Stimulated activated naive CD8-positive, alpha-beta T cell treated with anti-CD3 and anti-CD28 coated beads, Interleukin-15, amount 100 ng/mL, for 72 hours (primary cell): Measurements from ENCODE around the gene REG1A.

ENCODE experiments used
- ATAC-seq: fragments of 150-1000 bp; cut with Tn5 transposase; 2 replicates; pipeline ENCODE4 v1.10.0; 2021; ENCODE audit warnings: mild to moderate bottlenecking, moderate library complexity
- DNase-seq, 2 donors: peaks; one replicate each; pipeline ENCODE4 v3.0.0; 2021 to 2022
- H3K27ac Mint-ChIP-seq, 2 donors: one replicate each; pipeline ENCODE4 v1.8.0; 2022; ENCODE audit warnings: mild to moderate bottlenecking in 2 of 2, mixed read lengths in 2 of 2, moderate library complexity in 2 of 2
- H3K27me3 Mint-ChIP-seq: one replicate; pipeline ENCODE4 v1.8.0; 2022; ENCODE audit warnings: mixed read lengths
- H3K4me1 Mint-ChIP-seq: one replicate; pipeline ENCODE4 v1.8.0; 2022; ENCODE audit warnings: mild to moderate bottlenecking, mixed read lengths
- H3K4me3 Mint-ChIP-seq, 2 donors: one replicate each; pipeline ENCODE4 v1.8.0; 2022; ENCODE audit warnings: mild to moderate bottlenecking in 2 of 2, mixed read lengths in 2 of 2, moderate library complexity in 1 of 2
- H3K9me3 Mint-ChIP-seq, 2 donors: one replicate each; pipeline ENCODE4 v1.8.0; 2022; ENCODE audit warnings: mixed read lengths in 2 of 2

Gene REG1A, protein sequence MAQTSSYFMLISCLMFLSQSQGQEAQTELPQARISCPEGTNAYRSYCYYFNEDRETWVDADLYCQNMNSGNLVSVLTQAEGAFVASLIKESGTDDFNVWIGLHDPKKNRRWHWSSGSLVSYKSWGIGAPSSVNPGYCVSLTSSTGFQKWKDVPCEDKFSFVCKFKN

DNA sequence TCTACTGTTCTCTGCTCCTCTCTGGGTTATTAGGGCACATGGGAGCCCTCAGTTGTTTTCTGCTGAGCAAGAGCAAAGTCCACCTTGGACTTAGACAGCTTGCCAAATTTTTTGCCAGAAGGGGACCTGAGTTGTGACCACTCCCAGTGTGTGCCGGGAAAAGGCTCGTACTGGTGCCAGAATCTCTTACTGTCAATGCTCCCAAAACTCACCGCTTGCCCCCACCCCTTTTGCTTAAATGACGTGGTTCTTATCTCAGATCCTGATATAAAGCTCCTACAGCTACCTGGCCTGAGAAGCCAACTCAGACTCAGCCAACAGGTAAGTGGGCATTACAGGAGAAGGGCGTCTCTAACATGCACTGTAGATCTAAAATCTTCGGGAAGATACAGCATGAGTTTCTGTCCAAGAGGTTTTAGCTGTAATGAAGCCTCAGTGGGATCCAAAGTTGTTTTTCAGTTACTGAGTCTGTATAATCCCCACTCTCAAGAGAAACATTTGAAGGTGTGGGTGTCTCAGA lies at the start of gene REG1A:
TSS of gene REG1A (plus strand) at position 295 of the 520 bp plus-strand sequence. CDS start 374 bp downstream, outside the sequence.
- no peaks in the 10 kb centered on the region for H3K27me3 Mint-ChIP-seq
- peaks cover 1 to 5% of the 10 kb centered on the region in 2 donors for H3K9me3 Mint-ChIP-seq
- H3K4me3 Mint-ChIP-seq: no peak within 1 kb of the TSS
- no peak within 1 kb of the TSS for H3K27ac Mint-ChIP-seq
- ATAC-seq (no peak), DNase-seq (no peak)
- no peaks in the 10 kb centered on the region for H3K4me1 Mint-ChIP-seq

DNA sequence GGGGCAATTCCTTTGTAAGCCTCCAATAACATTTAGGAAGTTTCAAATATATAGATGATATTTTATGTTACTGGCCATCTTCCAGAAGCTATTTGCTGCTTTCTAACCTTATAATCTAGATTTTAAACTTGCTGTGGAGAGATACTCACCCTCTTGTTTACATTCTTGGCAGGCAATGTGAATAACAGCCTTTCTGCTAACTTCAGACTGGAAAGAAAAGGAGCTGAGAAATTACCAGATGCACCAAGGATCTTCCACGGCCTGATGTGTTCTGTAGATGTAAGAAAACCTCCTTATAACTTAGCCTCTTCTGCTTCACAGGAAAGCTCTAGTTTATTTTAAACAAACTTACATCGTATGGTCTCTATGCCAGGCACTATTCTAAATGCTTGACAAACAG lies 49.2 kb upstream of the REG1A start:
- no peaks in the 10 kb centered on the region for H3K27me3 Mint-ChIP-seq
- no peak for ATAC-seq
- no peak overlapping the region for H3K27ac Mint-ChIP-seq
- no peak overlapping the region for H3K4me3 Mint-ChIP-seq
- DNase-seq: no peak
- no peaks in the 10 kb centered on the region for H3K4me1 Mint-ChIP-seq
- H3K9me3 Mint-ChIP-seq: peaks cover 18 to 41% of the 10 kb centered on the region in 2 donors

DNA sequence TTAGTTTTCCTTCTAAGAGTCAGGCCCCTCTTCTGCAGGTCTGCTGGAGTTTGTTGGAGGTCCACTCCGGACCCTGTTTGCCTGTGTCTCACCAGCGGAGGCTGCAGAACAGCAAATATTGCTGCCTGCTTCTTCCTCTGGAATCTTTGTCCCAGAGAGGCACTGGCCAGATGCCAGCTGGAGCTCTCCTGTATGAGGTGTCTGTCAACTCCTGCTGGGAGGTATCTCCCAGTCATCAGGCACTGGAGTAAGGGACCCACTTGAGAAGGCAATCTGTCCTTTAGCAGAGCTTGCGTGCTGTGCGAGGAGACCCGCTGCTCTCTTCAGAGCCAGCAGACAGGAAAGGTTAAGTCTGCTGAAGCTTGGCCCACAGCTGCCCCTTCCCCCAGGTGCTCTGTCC lies 37.3 kb upstream of the REG1A start:
- H3K9me3 Mint-ChIP-seq: peaks cover 23 to 37% of the 10 kb centered on the region in 2 donors
- H3K27ac Mint-ChIP-seq: no peak overlapping the region
- no peaks in the 10 kb centered on the region for H3K27me3 Mint-ChIP-seq
- no peak for ATAC-seq
- H3K4me3 Mint-ChIP-seq: no peak overlapping the region
- DNase-seq: no peak
- no peaks in the 10 kb centered on the region for H3K4me1 Mint-ChIP-seq

DNA sequence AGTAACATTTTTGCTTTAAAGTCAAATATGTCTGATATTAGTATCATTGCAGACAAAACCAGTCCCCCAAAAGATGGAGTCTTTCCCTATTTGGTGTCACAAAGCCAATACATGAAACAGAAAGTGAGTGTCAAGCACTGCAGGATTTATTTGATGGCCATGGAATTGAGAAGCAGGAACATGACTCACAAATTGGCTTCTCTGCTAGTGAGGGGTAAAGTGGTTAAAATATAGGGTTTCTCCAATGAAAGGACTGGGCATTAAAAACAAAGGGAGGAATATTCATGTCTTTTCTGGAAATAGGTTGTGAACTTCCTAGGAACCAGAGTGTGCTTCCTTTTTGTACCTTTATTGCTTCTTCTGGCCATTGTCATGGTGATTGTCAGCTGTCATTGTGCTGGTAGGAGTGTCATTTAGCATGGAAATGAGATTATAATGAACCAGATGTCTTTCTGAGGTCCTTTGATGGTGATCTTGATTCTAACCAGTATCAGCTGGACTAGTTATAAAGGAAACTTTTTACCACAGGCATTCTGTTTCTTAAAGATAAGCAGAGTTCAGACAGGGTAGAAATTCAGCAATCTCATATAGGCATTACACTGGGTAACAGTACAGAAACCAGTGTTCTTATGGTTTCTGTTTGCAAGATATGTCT lies 36.6 kb upstream of the REG1A start:
- Mint-ChIP-seq H3K27me3 (no peaks in the 10 kb centered on the region), H3K4me3 (no peak overlapping the region), H3K4me1 (no peaks in the 10 kb centered on the region), H3K9me3 (peaks cover 22 to 30% of the 10 kb centered on the region in 2 donors), H3K27ac (no peak overlapping the region)
- ATAC-seq (no peak), DNase-seq (no peak)

DNA sequence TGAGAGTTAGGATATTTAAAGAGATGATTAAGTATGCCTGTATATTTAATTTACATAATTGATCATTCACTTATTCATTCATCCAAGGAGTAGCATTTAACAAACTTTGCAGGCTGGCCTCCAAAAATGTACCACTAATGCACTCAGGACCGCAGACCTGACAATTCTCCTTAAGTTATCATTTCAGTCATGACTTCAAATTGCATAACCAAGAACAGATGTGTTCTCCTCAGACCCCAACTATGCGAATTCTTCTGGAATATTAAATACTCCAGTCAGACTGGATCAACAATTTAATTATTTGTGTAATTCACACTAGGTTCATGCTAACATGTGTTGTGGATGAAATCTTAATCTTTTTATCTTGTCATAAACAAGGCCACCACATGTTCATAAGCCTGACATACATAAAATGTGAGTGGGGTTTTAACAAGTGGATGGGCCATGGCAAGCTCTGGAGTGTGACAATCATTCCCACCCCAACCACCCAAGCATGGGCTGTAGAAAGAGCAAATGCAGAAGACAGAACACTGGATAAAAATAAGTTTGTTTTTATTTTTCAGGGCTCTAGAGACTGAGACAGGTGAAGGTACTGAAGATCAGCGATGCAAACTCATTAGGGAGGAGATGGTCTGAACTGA lies 35.7 kb upstream of the REG1A start:
- Mint-ChIP-seq H3K27ac (no peak overlapping the region), H3K27me3 (no peaks in the 10 kb centered on the region), H3K4me3 (no peak overlapping the region), H3K9me3 (peaks cover 20 to 29% of the 10 kb centered on the region in 2 donors), H3K4me1 (no peaks in the 10 kb centered on the region)
- DNase-seq (no peak), ATAC-seq (no peak)

DNA sequence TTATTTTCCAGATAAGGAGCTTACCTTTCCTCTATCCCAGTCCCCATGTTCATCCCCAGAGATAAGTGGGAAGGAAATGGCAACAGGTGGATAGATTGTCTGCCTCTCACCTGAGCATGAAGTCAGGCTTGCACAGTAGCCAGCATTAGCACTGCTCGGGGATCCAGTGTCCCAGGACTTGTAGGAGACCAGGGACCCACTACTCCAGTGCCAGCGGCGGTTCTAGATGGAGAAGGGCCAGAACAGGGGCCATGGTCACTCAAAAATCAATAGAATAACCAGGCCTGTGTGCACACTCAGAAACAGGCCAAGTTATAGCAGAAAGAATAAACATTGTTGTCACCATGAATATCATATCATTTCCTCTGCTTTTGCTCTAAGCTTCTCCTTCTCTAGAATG lies 34.9 kb upstream of the REG1A start:
- Mint-ChIP-seq H3K4me3 (no peak overlapping the region), H3K27ac (no peak overlapping the region), H3K27me3 (no peaks in the 10 kb centered on the region), H3K9me3 (peaks cover 20 to 29% of the 10 kb centered on the region in 2 donors), H3K4me1 (no peaks in the 10 kb centered on the region)
- ATAC-seq (no peak), DNase-seq (no peak)

DNA sequence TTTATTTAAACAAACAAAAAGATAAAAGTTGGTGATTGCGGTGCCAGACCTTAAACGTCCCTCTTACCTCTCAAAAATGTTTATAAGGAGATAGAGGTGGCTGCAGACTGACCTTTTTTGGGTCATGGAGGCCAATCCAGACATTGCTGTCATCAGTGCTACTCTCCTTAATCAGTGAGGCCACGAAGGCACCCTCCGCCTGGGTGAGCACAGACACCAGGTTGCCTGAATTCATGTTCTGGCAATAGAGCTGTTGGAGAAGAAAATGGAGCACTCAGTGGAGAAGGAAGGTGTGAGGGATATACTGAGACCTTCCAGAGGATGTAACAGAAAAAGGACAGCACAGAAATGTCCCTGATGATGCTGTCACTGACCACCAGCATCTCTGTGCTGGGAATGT lies 34.0 kb upstream of the REG1A start:
- Mint-ChIP-seq H3K4me1 (no peaks in the 10 kb centered on the region), H3K4me3 (no peak overlapping the region), H3K27me3 (no peaks in the 10 kb centered on the region), H3K9me3 (peaks cover 15 to 29% of the 10 kb centered on the region in 2 donors), H3K27ac (no peak overlapping the region)
- DNase-seq (no peak), ATAC-seq (no peak)

DNA sequence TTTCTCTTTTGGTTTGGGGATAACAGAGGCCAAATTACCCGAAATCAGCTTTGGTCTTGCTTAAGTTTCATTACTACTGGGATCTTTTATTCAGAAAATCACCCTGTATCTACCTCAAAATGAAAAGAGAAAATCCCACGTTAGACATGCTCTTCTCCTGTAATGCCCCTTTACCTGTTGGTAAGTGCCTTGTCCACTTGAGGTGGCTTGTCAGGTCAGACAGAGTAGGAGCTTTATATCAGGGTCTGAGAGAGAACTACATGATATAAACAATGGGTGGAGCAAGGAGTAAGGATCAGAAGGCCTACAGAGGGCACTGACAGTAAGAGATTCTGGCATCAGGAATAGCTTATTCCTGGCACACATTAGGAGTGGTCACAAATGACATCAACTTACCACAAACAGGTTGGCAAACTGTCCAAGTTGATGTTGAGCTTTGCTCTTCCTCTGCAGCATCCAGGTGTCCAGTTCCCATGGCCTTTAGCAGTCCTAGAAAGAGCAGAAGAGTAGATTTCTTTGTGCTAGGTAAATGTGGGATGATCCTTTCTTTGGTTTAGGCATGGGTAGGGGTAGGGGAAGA lies 32.4 kb upstream of the REG1A start, which contains the start of gene REG1B:
TSS of gene REG1B (minus strand) at position 209 of the 580 bp plus-strand sequence. CDS start 381 bp downstream, outside the sequence.
- H3K4me3 Mint-ChIP-seq: no peak within 1 kb of the TSS
- H3K4me1 Mint-ChIP-seq: no peaks in the 10 kb centered on the region
- no peak for DNase-seq
- H3K27me3 Mint-ChIP-seq: no peaks in the 10 kb centered on the region
- H3K27ac Mint-ChIP-seq: no peak within 1 kb of the TSS
- no peak for ATAC-seq
- peaks cover 9 to 20% of the 10 kb centered on the region in 2 donors for H3K9me3 Mint-ChIP-seq

DNA sequence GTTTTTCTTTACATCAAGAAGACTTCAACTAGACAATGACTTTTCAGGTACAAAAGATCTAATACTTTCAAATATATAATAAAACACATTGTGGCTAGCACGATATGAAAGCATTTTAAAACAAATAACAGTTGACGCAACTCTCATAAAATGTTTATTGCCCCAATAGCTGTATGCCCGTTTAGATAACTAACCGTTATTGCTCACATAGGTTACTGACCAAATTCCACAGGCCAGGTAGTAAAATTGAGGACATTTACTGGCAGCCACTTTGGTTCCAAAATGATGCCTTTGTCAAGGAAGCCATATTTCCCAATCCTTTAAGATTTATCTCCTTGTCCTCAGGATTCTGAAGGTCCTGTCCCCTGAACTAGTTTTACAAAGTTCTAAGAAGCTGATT lies 29.6 kb upstream of the REG1A start:
- H3K4me3 Mint-ChIP-seq: no peak overlapping the region
- H3K27ac Mint-ChIP-seq: no peak overlapping the region
- DNase-seq (no peak), ATAC-seq (no peak)
- H3K27me3 Mint-ChIP-seq: no peaks in the 10 kb centered on the region
- peaks cover 9 to 19% of the 10 kb centered on the region in 2 donors for H3K9me3 Mint-ChIP-seq
- no peaks in the 10 kb centered on the region for H3K4me1 Mint-ChIP-seq

DNA sequence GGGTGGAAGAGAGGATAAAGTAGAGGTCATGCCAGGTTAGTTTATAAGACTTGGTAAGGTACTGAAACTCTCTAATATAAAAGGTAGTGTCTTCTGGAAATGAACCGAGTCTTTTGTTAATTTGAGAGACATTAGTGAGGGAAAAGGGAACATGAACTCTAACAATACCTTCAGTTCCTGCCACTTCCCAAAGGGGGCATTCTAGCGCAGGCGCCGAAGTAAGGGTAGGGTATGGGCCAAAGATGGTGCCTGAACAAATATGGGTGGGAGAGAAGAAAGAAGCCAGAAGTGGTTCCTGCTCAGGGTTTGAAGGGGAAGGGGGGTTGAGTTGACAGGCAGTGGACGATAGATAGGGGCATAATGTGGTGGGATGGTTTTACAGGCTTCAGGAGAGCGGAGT lies 22.4 kb upstream of the REG1A start:
- ATAC-seq (no peak), DNase-seq (no peak)
- no peak overlapping the region for H3K27ac Mint-ChIP-seq
- H3K4me1 Mint-ChIP-seq: no peaks in the 10 kb centered on the region
- H3K9me3 Mint-ChIP-seq: peaks cover 20 to 24% of the 10 kb centered on the region in 2 donors
- H3K27me3 Mint-ChIP-seq: no peaks in the 10 kb centered on the region
- no peak overlapping the region for H3K4me3 Mint-ChIP-seq

DNA sequence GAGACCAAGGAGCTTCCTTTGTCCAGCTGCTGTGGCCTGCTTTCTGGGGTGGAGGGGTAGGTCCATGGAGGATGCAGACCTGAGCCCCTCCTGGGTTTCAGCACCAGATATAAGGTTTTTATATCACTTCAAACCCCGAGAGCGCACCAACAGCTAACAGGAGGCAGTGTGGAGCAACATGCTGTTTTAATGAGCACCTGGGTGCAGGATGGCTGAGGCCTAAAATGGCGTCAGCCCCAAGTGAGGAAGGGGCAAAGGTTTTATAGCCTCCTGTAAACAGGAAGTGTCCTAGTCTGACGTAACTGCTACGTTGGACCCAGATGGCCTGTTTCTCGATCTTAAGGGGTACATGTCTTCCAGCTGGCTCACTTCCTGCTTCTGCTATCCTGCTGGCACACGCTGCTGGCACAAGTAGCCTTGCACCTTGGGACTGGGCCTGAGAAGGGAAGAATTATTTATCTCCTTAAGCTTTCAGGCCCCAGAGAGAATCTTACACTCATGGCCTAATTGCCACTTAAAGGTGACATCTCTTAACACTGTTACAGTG lies 21.1 kb upstream of the REG1A start:
- ATAC-seq (no peak), DNase-seq (no peak)
- H3K27me3 Mint-ChIP-seq: no peaks in the 10 kb centered on the region
- H3K27ac Mint-ChIP-seq: no peak overlapping the region
- no peak overlapping the region for H3K4me3 Mint-ChIP-seq
- H3K4me1 Mint-ChIP-seq: no peaks in the 10 kb centered on the region
- H3K9me3 Mint-ChIP-seq: peaks cover 20 to 24% of the 10 kb centered on the region in 2 donors

DNA sequence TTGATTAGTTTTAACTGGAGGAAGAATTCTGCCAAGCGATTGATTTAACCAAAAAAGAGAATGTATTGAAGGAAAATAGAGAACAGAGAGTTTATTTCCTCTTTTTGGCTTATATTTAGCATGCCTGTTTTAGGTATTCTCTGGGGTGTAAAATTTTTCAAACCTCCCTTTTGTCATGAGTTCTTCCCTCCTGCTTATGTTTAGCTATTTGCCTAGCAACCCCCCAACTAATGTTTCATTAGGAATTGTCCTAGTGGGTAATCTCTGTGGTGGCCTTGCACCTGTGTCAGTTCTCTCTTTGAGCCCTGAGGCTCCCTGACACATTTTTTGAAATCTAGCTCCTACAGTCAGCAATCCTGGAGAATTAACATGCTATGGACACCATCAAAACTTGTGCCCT lies 20.0 kb upstream of the REG1A start:
- ATAC-seq (no peak), DNase-seq (no peak)
- peaks cover 20 to 24% of the 10 kb centered on the region in 2 donors for H3K9me3 Mint-ChIP-seq
- H3K27ac Mint-ChIP-seq: no peak overlapping the region
- H3K27me3 Mint-ChIP-seq: no peaks in the 10 kb centered on the region
- no peak overlapping the region for H3K4me3 Mint-ChIP-seq
- H3K4me1 Mint-ChIP-seq: no peaks in the 10 kb centered on the region

DNA sequence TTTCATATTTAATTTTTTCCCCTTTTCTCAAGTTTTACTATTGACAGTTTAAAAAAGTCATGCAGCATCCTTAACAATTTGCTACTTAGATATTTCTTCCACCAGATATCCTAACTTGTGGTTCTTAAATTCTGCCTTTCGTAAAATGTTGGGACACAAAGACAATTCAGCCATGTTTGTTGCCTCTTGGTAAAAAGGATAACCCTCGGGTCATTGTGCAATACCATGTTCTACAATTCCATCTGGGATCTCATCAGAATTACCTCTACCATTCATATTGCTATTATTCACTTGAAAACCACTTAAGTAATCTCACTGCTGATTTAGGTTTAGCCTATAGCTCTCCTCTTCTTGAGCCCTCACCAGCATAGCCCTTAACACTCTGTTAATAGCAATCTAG lies 19.3 kb upstream of the REG1A start:
- Mint-ChIP-seq H3K4me3 (no peak overlapping the region), H3K27me3 (no peaks in the 10 kb centered on the region), H3K4me1 (no peaks in the 10 kb centered on the region), H3K9me3 (peaks cover 20 to 24% of the 10 kb centered on the region in 2 donors), H3K27ac (no peak overlapping the region)
- DNase-seq (no peak), ATAC-seq (no peak)

DNA sequence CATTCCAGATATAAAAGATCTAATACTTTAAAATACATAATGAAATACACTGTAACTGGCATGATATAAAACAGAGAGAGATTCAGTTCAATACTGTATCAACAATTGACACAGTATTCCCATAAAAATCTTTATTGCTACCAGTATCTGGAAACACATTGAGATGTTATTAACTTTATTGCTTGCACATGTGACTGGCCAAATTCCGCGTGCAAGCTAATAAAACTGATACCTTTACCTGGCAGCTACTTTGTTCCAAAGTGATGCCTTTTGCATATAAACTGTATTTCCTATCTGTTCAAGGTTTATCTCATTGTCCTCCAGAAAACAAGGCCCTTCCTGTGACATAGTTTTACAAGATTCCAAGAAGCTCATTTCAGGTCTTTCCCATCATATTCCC lies 17.1 kb upstream of the REG1A start:
- ATAC-seq (no peak), DNase-seq (no peak)
- no peak overlapping the region for H3K4me3 Mint-ChIP-seq
- H3K9me3 Mint-ChIP-seq: peaks cover 8 to 14% of the 10 kb centered on the region in 2 donors
- H3K27me3 Mint-ChIP-seq: no peaks in the 10 kb centered on the region
- no peak overlapping the region for H3K27ac Mint-ChIP-seq
- H3K4me1 Mint-ChIP-seq: no peaks in the 10 kb centered on the region

DNA sequence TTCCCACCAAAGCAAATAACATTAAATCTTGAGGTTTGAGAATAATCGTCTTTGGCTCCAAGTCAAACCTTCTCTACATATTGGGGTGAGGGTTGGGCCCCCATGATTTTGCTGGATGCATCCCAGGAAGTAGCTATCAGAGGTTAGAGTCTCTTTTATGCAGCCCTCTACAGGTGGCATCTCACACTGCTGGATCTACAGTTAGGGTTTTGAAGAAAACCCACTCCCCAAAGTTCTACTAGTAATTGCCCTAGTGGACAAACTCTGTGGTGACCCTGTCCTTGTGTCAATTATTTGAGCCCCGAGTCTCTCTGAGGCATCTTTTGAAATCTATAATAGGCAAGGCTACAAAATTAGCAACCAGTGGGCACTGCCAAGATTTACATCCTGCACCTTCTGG lies 15.0 kb upstream of the REG1A start:
- ATAC-seq (no peak), DNase-seq (no peak)
- Mint-ChIP-seq H3K27ac (no peak overlapping the region), H3K9me3 (peaks cover 7 to 13% of the 10 kb centered on the region in 2 donors), H3K4me1 (no peaks in the 10 kb centered on the region), H3K27me3 (no peaks in the 10 kb centered on the region), H3K4me3 (no peak overlapping the region)

DNA sequence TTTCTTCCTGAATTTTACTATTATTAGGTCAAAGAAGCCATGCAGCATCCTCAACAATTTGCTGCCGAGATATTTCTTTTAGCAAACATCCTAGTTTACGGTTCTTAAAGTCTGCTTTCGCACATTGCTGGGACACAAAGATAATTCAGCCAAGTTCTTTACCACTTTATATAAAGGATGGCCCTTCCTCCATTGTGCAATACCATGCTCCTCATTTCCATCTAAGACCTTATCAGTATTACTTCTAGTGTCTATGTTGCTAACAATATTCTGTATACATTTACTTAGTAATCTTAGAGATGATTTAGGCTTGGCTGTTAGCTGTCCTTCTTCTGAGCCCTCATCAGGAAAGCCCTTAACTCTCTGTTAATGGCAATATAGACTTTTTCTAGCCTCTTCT lies 8.0 kb upstream of the REG1A start:
- H3K4me1 Mint-ChIP-seq: no peaks in the 10 kb centered on the region
- peaks cover 0 to 14% of the 10 kb centered on the region in 2 donors for H3K9me3 Mint-ChIP-seq
- ATAC-seq (no peak), DNase-seq (no peak)
- no peaks in the 10 kb centered on the region for H3K27me3 Mint-ChIP-seq
- no peak overlapping the region for H3K4me3 Mint-ChIP-seq
- H3K27ac Mint-ChIP-seq: no peak overlapping the region
